CD4-positive, alpha-beta T cell (primary cell): ENCODE results near the gene NPLOC4. TPM values are rescaled to one million over a fixed set of nuclear protein-coding genes. Genes with fewer than 3 reads are reported as not detected.

ENCODE experiments used
- ATAC-seq: fragments of 200-7000 bp; cut with Tn5 transposase; one replicate; pipeline ENCODE4 v1.10.0; 2022; ENCODE audit warnings: mild to moderate bottlenecking; ENCODE audit not compliant: poor library complexity
- CTCF ChIA-PET: fragments of 350-600 bp; sonication (Branson Sonifier 250); formaldehyde crosslinking; loops from one replicate; lab custom pipeline; 2021; ENCODE audit warnings: antibody characterized with exemption, inconsistent platforms; lab: Charles Lee
- POLR2A ChIA-PET: fragments of 350-600 bp; sonication (Branson Sonifier 250); formaldehyde crosslinking; loops from one replicate; lab custom pipeline; 2021; ENCODE audit warnings: antibody characterized with exemption, inconsistent platforms; lab: Charles Lee
- DNase-seq, 14 experiments: peaks; one replicate each; pipeline ENCODE4 v3.0.0-alpha.2; 2013 to 2020; ENCODE audit warnings: mixed read lengths in 2 of 14
- H3K27ac ChIP-seq, 2 donors: one replicate each; pipeline versions ENCODE4 v1.5.1 to v1.7.0; 2013; ENCODE audit warnings: low read length in 2 of 2, low read depth in 1 of 2, mild to moderate bottlenecking in 1 of 2
- H3K27me3 ChIP-seq, 2 experiments: 1 replicate in 1 of 2; 2 replicates in 1 of 2; pipeline versions ENCODE4 v1.6.1 to v1.7.0; 2013; ENCODE audit warnings: low read length in 2 of 2, control low read depth in 1 of 2, mild to moderate bottlenecking in 1 of 2, moderate library complexity in 1 of 2; ENCODE audit not compliant: insufficient read depth in 2 of 2, control insufficient read depth in 1 of 2
- H3K36me3 ChIP-seq: one replicate; pipeline ENCODE4 v1.6.1; 2013; ENCODE audit warnings: low read length, control low read depth; ENCODE audit not compliant: insufficient read depth
- H3K4me1 ChIP-seq: one replicate; pipeline ENCODE4 v1.6.1; 2013; ENCODE audit warnings: low read length, control low read depth; ENCODE audit not compliant: insufficient read depth
- H3K4me3 ChIP-seq: one replicate; pipeline ENCODE4 v1.5.1; 2013; ENCODE audit warnings: mild to moderate bottlenecking, low read length, moderate library complexity
- H3K9me3 ChIP-seq, 2 experiments: 1 replicate in 1 of 2; 2 replicates in 1 of 2; pipeline versions ENCODE4 v1.6.1 to v1.7.0; 2013; ENCODE audit warnings: low read length in 2 of 2, mild to moderate bottlenecking in 2 of 2, control low read depth in 1 of 2, moderate library complexity in 1 of 2; ENCODE audit not compliant: control insufficient read depth in 1 of 2, insufficient read depth in 1 of 2
- H3K27ac Mint-ChIP-seq: one replicate; pipeline ENCODE4 v1.8.0; 2020; ENCODE audit warnings: mixed read lengths
- H3K27me3 Mint-ChIP-seq: one replicate; pipeline ENCODE4 v1.8.0; 2021; ENCODE audit warnings: mixed read lengths
- H3K36me3 Mint-ChIP-seq: one replicate; pipeline ENCODE4 v1.8.0; 2021; ENCODE audit warnings: low read depth, mixed read lengths
- H3K4me1 Mint-ChIP-seq: one replicate; pipeline ENCODE4 v1.8.0; 2021; ENCODE audit warnings: low read depth, mixed read lengths
- H3K4me3 Mint-ChIP-seq: one replicate; pipeline ENCODE4 v1.8.0; 2020; ENCODE audit warnings: mild to moderate bottlenecking, mixed read lengths
- H3K9me3 Mint-ChIP-seq: one replicate; pipeline ENCODE4 v1.8.0; 2020; ENCODE audit warnings: mixed read lengths
- CTCF ChIP-seq: fragments of 200-600 bp; IDR thresholded peaks from one replicate; pipeline ENCODE4 v1.8.0; 2022; ENCODE audit warnings: antibody characterized with exemption, mild to moderate bottlenecking
- intact Hi-C, 2 experiments: fragments of 100-400 bp; cut with DNase I in 1 of 2; cut with micrococcal nuclease in 1 of 2; formaldehyde crosslinking; loops; one replicate each; pipeline versions ENCODE4 v1.15.1 to v1.9.0; 2023 to 2025; cut with DNase I, micrococcal nuclease
- total RNA-seq, 174 experiments: library from RNA in 2 of 174; stranded (reverse) in 2 of 174; gene quantifications; one replicate each; pipeline ENCODE4 v1.2.3 and lab custom pipeline; 2021 to 2026

The NPLOC4 gene
- total RNA-seq, 2 experiments from 2014 or later = 61.0 to 62.4 TPM

- H3K9me3 Mint-ChIP-seq = no peaks in the 10 kb centered on the region
- intact Hi-C loops = no loop called here
- DNase-seq (no peak), ATAC-seq (no peak)
- H3K4me3 Mint-ChIP-seq = no peak overlapping the region
- Histone ChIP-seq H3K27ac (no peak overlapping the region), H3K36me3 (peaks cover 51% of the 10 kb centered on the region), H3K4me1 (peaks cover 10% of the 10 kb centered on the region), H3K27me3 (no peaks in the 10 kb centered on the region), H3K9me3 (no peaks in the 10 kb centered on the region), H3K4me3 (no peak overlapping the region)
- ChIA-PET CTCF (no interaction called here), POLR2A (interaction anchor here (1.5 kb wide), 1 partner anchor 11 kb away, joined by 4 read pairs; the partner anchor contains the start of genes ARL16 and HGS)
- no peak for TF ChIP-seq CTCF
- H3K4me1 Mint-ChIP-seq = peaks cover 12% of the 10 kb centered on the region
- H3K27ac Mint-ChIP-seq = no peak overlapping the region
- H3K36me3 Mint-ChIP-seq = peaks cover 42% of the 10 kb centered on the region
- no peaks in the 10 kb centered on the region for H3K27me3 Mint-ChIP-seq
Observed at GRCh38 chr17:81672954-81673353, 36.0 kb upstream of the NPLOC4 start.

DNA sequence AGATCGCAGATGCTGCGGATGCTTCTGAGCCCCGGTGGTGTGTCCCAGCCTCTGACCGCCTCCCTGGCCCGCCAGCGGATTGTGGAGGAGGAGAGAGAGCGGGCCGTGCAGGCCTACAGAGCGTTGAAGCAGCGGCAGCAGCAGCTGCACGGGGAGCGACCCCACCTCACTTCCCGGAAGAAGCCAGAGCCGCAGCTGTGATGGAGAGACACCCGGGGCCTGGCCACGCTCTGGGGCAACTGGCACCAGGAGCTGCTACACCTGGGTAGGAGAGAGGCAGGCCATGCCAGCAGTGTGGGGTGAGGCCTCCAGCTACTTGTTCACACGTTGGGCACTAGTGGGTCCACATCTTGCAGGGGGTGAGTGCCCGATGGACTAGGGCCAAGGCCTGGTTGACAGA is 35.6 kb upstream of the NPLOC4 start:
- intact Hi-C loops = no loop called here
- ChIA-PET POLR2A (interaction anchor here (1.5 kb wide), 1 partner anchor 11 kb away, joined by 4 read pairs; the partner anchor contains the start of genes ARL16 and HGS), CTCF (no interaction called here)
- Histone ChIP-seq H3K9me3 (no peaks in the 10 kb centered on the region), H3K4me1 (peaks cover 15% of the 10 kb centered on the region), H3K27me3 (no peaks in the 10 kb centered on the region), H3K27ac (no peak overlapping the region), H3K4me3 (no peak overlapping the region), H3K36me3 (peaks cover 53% of the 10 kb centered on the region)
- DNase-seq (no peak), ATAC-seq (no peak)
- Mint-ChIP-seq H3K4me3 (no peak overlapping the region), H3K9me3 (no peaks in the 10 kb centered on the region), H3K27ac (no peak overlapping the region), H3K36me3 (peaks cover 46% of the 10 kb centered on the region), H3K4me1 (peaks cover 16% of the 10 kb centered on the region), H3K27me3 (no peaks in the 10 kb centered on the region)
- no peak for TF ChIP-seq CTCF

- H3K4me1 Mint-ChIP-seq = peaks cover 40% of the 10 kb centered on the region
- intact Hi-C loops = loop anchor here in 1 of 2 experiments (2.0 to 5.0 kb wide), 2 partner anchors 31 to 35 kb away; partner anchors contain the start of genes MRPL12, NPLOC4 and TSPAN10
- ChIA-PET CTCF (no interaction called here), POLR2A (interaction anchor here (3.0 kb wide), 1 partner anchor 15 kb away, joined by 25 read pairs; the partner anchor contains the start of genes ARL16 and HGS)
- ATAC-seq (no peak), DNase-seq (peak in 1 of 14 experiments; percentile 19)
- no peak overlapping the region for H3K27ac ChIP-seq
- H3K27me3 Mint-ChIP-seq = no peaks in the 10 kb centered on the region
- H3K4me3 Mint-ChIP-seq = peak overlapping the region; percentile 85
- H3K4me3 ChIP-seq = no peak overlapping the region
- H3K9me3 ChIP-seq = no peaks in the 10 kb centered on the region
- H3K36me3 ChIP-seq = peaks cover 49% of the 10 kb centered on the region
- no peaks in the 10 kb centered on the region for H3K27me3 ChIP-seq
- peaks cover 58% of the 10 kb centered on the region for H3K36me3 Mint-ChIP-seq
- peaks cover 55% of the 10 kb centered on the region for H3K4me1 ChIP-seq
- TF ChIP-seq CTCF = no peak
- H3K27ac Mint-ChIP-seq = peak overlapping the region; percentile 63
- H3K9me3 Mint-ChIP-seq = no peaks in the 10 kb centered on the region
Observed at GRCh38 chr17:81667754-81668153, 30.8 kb upstream of the NPLOC4 start.
